Astrocyte (in vitro differentiated cells and primary cell): ENCODE measurements around the gene PTPN1.

Experiments used
- EZH2 ChIP-seq: IDR thresholded peaks from 2 replicates; pipeline ENCODE4 v1.6.1; 2012; ENCODE audit warnings: mild to moderate bottlenecking, low read length, inconsistent platforms; ENCODE audit not compliant: insufficient read depth
- TF ChIP-seq, protein P1 (sequence below): IDR thresholded peaks from 2 replicates; pipeline ENCODE4 v1.5.1; 2011; ENCODE audit warnings: low read depth, mild to moderate bottlenecking, inconsistent platforms, low read length, moderate library complexity; ENCODE audit not compliant: insufficient read depth

DNA sequence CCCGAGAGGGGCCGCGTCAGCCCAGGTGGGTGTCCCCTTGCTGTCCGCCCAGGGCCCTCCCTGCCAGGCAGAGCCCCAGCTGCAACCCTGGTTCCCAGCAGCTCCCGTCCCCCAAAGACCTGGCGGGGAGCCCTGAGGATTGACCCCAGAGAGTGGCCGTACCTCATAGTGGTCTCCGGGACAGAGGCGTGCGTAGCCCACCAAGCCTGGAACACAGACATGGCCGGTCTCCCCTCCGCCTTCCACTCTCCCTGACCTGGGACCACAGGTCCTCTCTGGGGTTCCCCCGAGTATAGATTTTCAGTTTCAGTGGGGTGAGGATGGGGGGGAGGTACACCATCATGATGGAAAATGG lies 98.5 kb downstream of the PTPN1 start:
- TF ChIP-seq, protein P1, sequence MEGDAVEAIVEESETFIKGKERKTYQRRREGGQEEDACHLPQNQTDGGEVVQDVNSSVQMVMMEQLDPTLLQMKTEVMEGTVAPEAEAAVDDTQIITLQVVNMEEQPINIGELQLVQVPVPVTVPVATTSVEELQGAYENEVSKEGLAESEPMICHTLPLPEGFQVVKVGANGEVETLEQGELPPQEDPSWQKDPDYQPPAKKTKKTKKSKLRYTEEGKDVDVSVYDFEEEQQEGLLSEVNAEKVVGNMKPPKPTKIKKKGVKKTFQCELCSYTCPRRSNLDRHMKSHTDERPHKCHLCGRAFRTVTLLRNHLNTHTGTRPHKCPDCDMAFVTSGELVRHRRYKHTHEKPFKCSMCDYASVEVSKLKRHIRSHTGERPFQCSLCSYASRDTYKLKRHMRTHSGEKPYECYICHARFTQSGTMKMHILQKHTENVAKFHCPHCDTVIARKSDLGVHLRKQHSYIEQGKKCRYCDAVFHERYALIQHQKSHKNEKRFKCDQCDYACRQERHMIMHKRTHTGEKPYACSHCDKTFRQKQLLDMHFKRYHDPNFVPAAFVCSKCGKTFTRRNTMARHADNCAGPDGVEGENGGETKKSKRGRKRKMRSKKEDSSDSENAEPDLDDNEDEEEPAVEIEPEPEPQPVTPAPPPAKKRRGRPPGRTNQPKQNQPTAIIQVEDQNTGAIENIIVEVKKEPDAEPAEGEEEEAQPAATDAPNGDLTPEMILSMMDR: no peak
- no peak for TF ChIP-seq EZH2
